H9 (cell line): ENCODE results near the gene FSIP2. TPM values are rescaled to one million over a fixed set of nuclear protein-coding genes. Genes with fewer than 3 reads are reported as not detected.

ENCODE experiments used
- DNase-seq: peaks from one replicate; pipeline ENCODE4 v3.0.0-alpha.2; 2017
- H2AFZ ChIP-seq: one replicate; pipeline ENCODE4 v1.6.1; 2013; ENCODE audit warnings: mild to moderate bottlenecking, low read length, control low read depth, moderate library complexity
- H2AK5ac ChIP-seq: 2 replicates; pipeline ENCODE4 v1.6.1; 2013; ENCODE audit warnings: low read length, control low read depth, mixed read lengths; ENCODE audit not compliant: insufficient read length
- H2BK120ac ChIP-seq: one replicate; pipeline ENCODE4 v1.6.1; 2013; ENCODE audit warnings: low read depth, mild to moderate bottlenecking, low read length, control low read depth, inconsistent platforms; ENCODE audit not compliant: poor library complexity, severe bottlenecking
- H2BK12ac ChIP-seq: 2 replicates; pipeline ENCODE4 v1.6.1; 2013; ENCODE audit warnings: low read length, control low read depth, mixed read lengths, low read depth; ENCODE audit not compliant: insufficient read length
- H2BK15ac ChIP-seq: 2 replicates; pipeline ENCODE4 v1.6.1; 2013; ENCODE audit warnings: low read depth, low read length, control low read depth
- H2BK20ac ChIP-seq: one replicate; pipeline ENCODE4 v1.6.1; 2013; ENCODE audit warnings: low read depth, mild to moderate bottlenecking, low read length, control low read depth, inconsistent platforms; ENCODE audit not compliant: poor library complexity, severe bottlenecking
- H2BK5ac ChIP-seq: 2 replicates; pipeline ENCODE4 v1.6.1; 2013; ENCODE audit warnings: low read length, control low read depth, mixed read lengths; ENCODE audit not compliant: insufficient read length
- H3K14ac ChIP-seq: 2 replicates; pipeline ENCODE4 v1.6.1; 2013; ENCODE audit warnings: low read length, control low read depth; ENCODE audit not compliant: insufficient read depth
- H3K18ac ChIP-seq: 2 replicates; pipeline ENCODE4 v1.6.1; 2013; ENCODE audit warnings: low read depth, mild to moderate bottlenecking, mixed read lengths, low read length, control low read depth; ENCODE audit not compliant: insufficient read length
- H3K23ac ChIP-seq: 2 replicates; pipeline ENCODE4 v1.6.1; 2013; ENCODE audit warnings: low read length, control low read depth, mixed read lengths, low read depth; ENCODE audit not compliant: insufficient read length
- H3K23me2 ChIP-seq: 2 replicates; pipeline ENCODE4 v1.6.1; 2013; ENCODE audit warnings: low read depth, mild to moderate bottlenecking, mixed read lengths, low read length, control low read depth; ENCODE audit not compliant: insufficient read length, poor library complexity, severe bottlenecking
- H3K27ac ChIP-seq: 2 replicates; pipeline ENCODE4 v1.5.1; 2013; ENCODE audit warnings: low read length, control low read depth, mixed read lengths, low read depth; ENCODE audit not compliant: insufficient read length
- H3K27me3 ChIP-seq: 2 replicates; pipeline ENCODE4 v1.6.1; 2013; ENCODE audit warnings: low read length, control low read depth, inconsistent platforms; ENCODE audit not compliant: insufficient read depth
- H3K4ac ChIP-seq: 2 replicates; pipeline ENCODE4 v1.6.1; 2013; ENCODE audit warnings: low read depth, mild to moderate bottlenecking, control low read depth, inconsistent platforms, low read length, moderate library complexity
- H3K4me1 ChIP-seq: 2 replicates; pipeline ENCODE4 v1.6.1; 2013; ENCODE audit warnings: low read length, control low read depth, inconsistent platforms; ENCODE audit not compliant: insufficient read depth
- H3K4me2 ChIP-seq: 2 replicates; pipeline ENCODE4 v1.6.1; 2013; ENCODE audit warnings: low read length, control low read depth, mixed read lengths; ENCODE audit not compliant: insufficient read length, insufficient read depth
- H3K56ac ChIP-seq: 2 replicates; pipeline ENCODE4 v1.6.1; 2013; ENCODE audit warnings: low read depth, mild to moderate bottlenecking, mixed read lengths, low read length, control low read depth; ENCODE audit not compliant: insufficient read length
- H3K79me1 ChIP-seq: 2 replicates; pipeline ENCODE4 v1.6.1; 2013; ENCODE audit warnings: low read depth, mild to moderate bottlenecking, moderate library complexity, low read length, control low read depth, inconsistent platforms; ENCODE audit not compliant: insufficient read depth, poor library complexity, severe bottlenecking
- H3K79me2 ChIP-seq: 2 replicates; pipeline ENCODE4 v1.6.1; 2013; ENCODE audit warnings: low read length, control low read depth, inconsistent platforms; ENCODE audit not compliant: insufficient read depth
- H3K9ac ChIP-seq: 2 replicates; pipeline ENCODE4 v1.6.1; 2013; ENCODE audit warnings: low read length, control low read depth, mixed read lengths; ENCODE audit not compliant: insufficient read length; ENCODE audit errors: extremely low read depth
- H3K9me3 ChIP-seq: one replicate; pipeline ENCODE4 v1.6.1; 2013; ENCODE audit warnings: low read depth, low read length, inconsistent platforms; ENCODE audit not compliant: control insufficient read depth
- H3T11ph ChIP-seq: one replicate; pipeline ENCODE4 v1.6.1; 2013; ENCODE audit warnings: mild to moderate bottlenecking, low read length, control low read depth, inconsistent platforms
- H4K20me1 ChIP-seq: one replicate; pipeline ENCODE4 v1.6.1; 2013; ENCODE audit not compliant: control insufficient read depth, insufficient read length, insufficient read depth
- H4K5ac ChIP-seq: 2 replicates; pipeline ENCODE4 v1.6.1; 2013; ENCODE audit warnings: low read depth, mild to moderate bottlenecking, mixed read lengths, low read length, control low read depth; ENCODE audit not compliant: insufficient read length
- H4K8ac ChIP-seq: replicated peaks from 2 replicates; pipeline ENCODE4 v1.6.1; 2013; ENCODE audit warnings: low read length, control low read depth, mixed read lengths, low read depth; ENCODE audit not compliant: insufficient read length
- H4K91ac ChIP-seq: 2 replicates; pipeline ENCODE4 v1.6.1; 2013; ENCODE audit warnings: low read depth, mild to moderate bottlenecking, moderate library complexity, mixed read lengths, low read length, control low read depth; ENCODE audit not compliant: insufficient read length
- H3K27ac Mint-ChIP-seq, 3 experiments: 2 replicates in 2 of 3; 3 replicates in 1 of 3; pipeline ENCODE4 v1.8.0; 2020 to 2021; ENCODE audit warnings: mixed read lengths in 3 of 3, mild to moderate bottlenecking in 1 of 3, moderate library complexity in 1 of 3
- H3K27me3 Mint-ChIP-seq: 2 replicates; pipeline ENCODE4 v1.8.0; 2021; ENCODE audit warnings: low read depth, mild to moderate bottlenecking, moderate library complexity, mixed read lengths
- H3K36me3 Mint-ChIP-seq, 3 experiments: 2 replicates in 2 of 3; 3 replicates in 1 of 3; pipeline ENCODE4 v1.8.0; 2020 to 2021; ENCODE audit warnings: low read depth in 3 of 3, mixed read lengths in 3 of 3; ENCODE audit not compliant: insufficient read depth in 1 of 3
- H3K4me1 Mint-ChIP-seq, 2 experiments: 2 replicates each; pipeline ENCODE4 v1.8.0; 2020; ENCODE audit warnings: mixed read lengths in 2 of 2
- H3K4me3 Mint-ChIP-seq, 2 experiments: 2 replicates in 1 of 2; 3 replicates in 1 of 2; pipeline ENCODE4 v1.8.0; 2020 to 2021; ENCODE audit warnings: mild to moderate bottlenecking in 2 of 2, mixed read lengths in 2 of 2, moderate library complexity in 1 of 2
- H3K9me3 Mint-ChIP-seq, 2 experiments: 2 replicates in 1 of 2; 3 replicates in 1 of 2; pipeline ENCODE4 v1.8.0; 2020; ENCODE audit warnings: mild to moderate bottlenecking in 2 of 2, mixed read lengths in 2 of 2, moderate library complexity in 1 of 2
- CTCF ChIP-seq: fragments of 200-600 bp; sonication (generic); conservative IDR thresholded peaks from 3 replicates; pipeline ENCODE4 v1.8.0; 2021; ENCODE audit warnings: antibody characterized with exemption, mild to moderate bottlenecking
- total RNA-seq: library from RNA; stranded (reverse); gene quantifications from 2 replicates; pipeline ENCODE4 v1.2.1, GENCODE V29; 2021

The FSIP2 gene
- total RNA-seq, 1 experiment from 2014 or later: 2.4 TPM

GRCh38 chr2:185802926-185803325, 64.3 kb downstream of the FSIP2 start:
- Histone ChIP-seq H2BK120ac (no peak overlapping the region), H4K20me1 (no peaks in the 10 kb centered on the region), H3K4me1 (no peaks in the 10 kb centered on the region), H4K5ac (no peak overlapping the region), H2BK20ac (no peak overlapping the region), H2BK5ac (no peak overlapping the region), H3K23ac (no peak overlapping the region), H3K79me1 (no peaks in the 10 kb centered on the region), H2BK15ac (no peak overlapping the region), H2BK12ac (no peak overlapping the region), H3K18ac (no peak overlapping the region), H3K14ac (no peak overlapping the region), H3K4me2 (no peak overlapping the region), H3K23me2 (no peaks in the 10 kb centered on the region), H3K9me3 (no peaks in the 10 kb centered on the region), H4K8ac (no peak overlapping the region), H3K79me2 (no peaks in the 10 kb centered on the region), H2AFZ (no peak overlapping the region), H3K56ac (no peak overlapping the region), H4K91ac (no peak overlapping the region), H3T11ph (no peak overlapping the region), H3K27ac (no peak overlapping the region), H3K9ac (no peak overlapping the region), H3K4ac (no peak overlapping the region), H2AK5ac (no peak overlapping the region), H3K27me3 (no peaks in the 10 kb centered on the region)
- DNase-seq: no peak
- H3K4me3 Mint-ChIP-seq: no peak overlapping the region
- H3K36me3 Mint-ChIP-seq: peaks cover 0 to 20% (median 0%) of the 10 kb centered on the region in 3 experiments; a peak in 3 of 7 replicates
- H3K27me3 Mint-ChIP-seq: no peaks in the 10 kb centered on the region
- TF ChIP-seq CTCF: no peak
- H3K4me1 Mint-ChIP-seq: no peaks in the 10 kb centered on the region
- peaks cover 5 to 14% of the 10 kb centered on the region in 2 experiments; a peak in 4 of 5 replicates for H3K9me3 Mint-ChIP-seq
- no peak overlapping the region for H3K27ac Mint-ChIP-seq
